ENCODE results near the gene TMEM183A.

TMEM183A gene

DNA sequence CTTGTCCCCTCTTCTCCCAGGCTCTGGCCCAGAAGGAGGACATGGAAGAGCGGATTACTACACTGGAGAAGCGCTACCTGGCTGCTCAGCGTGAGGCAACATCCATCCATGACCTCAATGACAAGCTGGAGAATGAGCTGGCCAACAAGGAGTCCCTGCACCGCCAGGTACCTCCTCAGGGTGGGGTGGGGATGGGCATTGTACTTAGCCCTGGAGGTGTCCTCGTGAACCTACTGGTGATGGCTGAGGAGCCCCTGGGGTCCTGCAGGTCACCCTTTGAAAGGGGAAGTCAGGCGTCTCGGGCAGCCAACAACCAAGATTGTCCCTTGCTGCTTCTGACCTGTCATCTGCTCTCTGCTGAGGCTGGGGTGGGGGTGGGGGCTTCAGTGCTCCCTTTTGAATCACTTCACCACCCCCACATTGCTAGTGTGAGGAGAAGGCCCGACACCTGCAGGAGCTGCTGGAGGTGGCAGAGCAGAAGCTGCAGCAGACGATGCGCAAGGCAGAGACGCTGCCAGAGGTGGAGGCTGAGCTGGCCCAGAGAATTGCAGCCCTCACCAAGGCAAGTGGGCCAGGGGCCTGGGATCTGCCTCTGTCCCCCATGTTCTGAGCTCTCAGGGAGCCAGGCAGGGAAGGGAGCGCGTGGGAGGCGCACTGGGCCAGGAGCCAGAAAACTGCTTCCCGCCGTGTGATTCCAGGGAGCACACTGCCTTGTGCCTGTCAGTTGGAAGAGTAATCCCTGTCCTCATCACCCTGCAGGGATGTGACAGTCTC is 38.8 kb downstream of the TMEM183A start:
- no peak for DNase-seq (ENCODE audit: low spot score)

DNA sequence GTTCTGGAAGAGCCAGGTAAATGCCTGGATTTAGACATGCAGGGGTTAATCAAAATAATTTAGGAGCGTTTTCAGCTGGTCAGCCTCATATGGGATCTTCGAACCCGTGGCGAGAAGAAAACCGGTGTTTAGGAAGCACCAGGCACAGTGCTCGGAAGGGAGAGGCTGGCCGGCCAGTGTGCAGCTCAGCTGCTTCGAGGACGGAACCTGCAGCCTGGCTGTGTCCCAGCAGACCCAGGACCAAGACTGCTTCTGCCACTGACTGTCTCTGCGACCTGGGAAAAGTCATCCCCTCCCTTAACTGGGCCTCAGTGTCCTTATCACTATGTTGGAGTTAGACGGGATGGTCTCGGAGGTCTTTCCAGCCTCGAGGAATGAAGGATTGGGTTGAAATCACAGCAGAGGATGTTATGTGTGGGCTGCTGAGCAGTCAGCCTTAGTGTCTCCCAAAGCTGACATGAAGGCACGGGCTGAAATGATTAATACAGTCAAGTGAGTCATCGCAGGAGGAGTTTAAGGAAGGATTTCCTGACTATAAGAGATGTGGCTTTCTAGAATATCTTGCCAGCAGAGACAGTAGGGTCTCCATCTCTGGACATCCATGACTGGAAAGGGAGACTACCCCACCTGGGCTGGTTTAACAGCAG is 39.9 kb downstream of the TMEM183A start:
- peak; percentile 84 for DNase-seq (ENCODE audit: low spot score)

DNA sequence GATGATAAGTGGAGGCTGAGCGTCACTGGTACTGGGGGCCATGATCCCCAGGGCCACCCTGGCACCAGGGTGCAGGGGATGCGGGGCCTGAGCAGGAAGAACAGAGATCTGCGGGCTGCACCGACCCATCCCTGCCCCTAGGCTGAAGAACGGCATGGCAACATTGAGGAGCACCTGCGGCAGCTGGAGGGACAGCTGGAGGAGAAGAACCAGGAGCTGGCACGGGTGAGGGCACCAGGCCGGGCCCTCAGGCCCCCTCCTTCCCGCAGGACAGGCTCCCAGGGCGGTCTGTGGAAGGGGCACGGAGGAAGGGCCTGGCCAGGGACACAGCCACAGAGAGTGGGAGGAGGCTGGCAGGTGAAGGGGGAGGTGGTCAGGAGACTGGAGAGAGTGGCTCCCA is 40.9 kb downstream of the TMEM183A start:
- no peak for DNase-seq (ENCODE audit: low spot score)

DNA sequence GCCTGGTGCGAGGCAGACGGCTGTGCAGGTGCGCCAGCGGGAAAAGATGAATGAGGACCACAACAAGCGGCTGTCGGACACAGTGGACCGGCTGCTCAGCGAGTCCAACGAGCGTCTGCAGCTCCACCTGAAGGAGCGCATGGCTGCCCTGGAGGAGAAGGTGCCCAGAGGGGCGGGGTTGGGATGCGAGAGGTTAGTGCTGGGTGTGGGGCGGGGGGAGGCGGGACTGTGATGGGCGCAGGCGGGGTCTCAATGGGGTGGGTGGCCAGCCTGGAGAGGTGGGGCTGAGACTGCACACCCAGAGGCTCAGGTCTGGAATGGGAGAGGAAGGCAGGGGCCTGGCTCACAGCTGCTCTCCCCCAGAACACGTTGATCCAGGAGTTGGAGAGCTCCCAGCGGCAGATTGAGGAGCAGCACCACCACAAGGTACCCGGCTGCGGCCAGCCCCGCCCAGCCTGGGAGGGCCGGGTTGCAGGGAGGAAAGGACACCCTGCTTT is 41.4 kb downstream of the TMEM183A start:
- DNase-seq (ENCODE audit: low spot score), result no peak

DNA sequence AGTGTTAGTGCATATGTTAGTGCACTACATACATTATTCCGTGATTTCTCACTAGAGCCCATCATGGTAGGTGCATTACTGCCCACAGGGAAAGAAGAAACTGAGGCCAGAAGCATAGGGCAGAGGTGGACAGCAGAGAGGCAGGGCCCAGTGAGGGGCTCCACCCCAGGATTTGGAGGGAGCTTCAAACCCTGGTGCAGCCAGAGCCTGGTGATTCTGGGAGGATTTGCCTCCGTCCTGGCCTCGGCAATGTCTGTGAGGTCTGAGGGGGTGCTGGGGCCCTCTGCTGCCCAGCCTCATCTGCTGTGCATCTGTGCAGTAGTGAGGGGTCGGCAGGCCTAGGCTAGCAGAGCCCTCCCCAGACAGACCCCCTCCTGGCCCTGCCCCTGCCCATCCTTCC is 41.9 kb downstream of the TMEM183A start:
- no peak for DNase-seq (ENCODE audit: low spot score)

DNA sequence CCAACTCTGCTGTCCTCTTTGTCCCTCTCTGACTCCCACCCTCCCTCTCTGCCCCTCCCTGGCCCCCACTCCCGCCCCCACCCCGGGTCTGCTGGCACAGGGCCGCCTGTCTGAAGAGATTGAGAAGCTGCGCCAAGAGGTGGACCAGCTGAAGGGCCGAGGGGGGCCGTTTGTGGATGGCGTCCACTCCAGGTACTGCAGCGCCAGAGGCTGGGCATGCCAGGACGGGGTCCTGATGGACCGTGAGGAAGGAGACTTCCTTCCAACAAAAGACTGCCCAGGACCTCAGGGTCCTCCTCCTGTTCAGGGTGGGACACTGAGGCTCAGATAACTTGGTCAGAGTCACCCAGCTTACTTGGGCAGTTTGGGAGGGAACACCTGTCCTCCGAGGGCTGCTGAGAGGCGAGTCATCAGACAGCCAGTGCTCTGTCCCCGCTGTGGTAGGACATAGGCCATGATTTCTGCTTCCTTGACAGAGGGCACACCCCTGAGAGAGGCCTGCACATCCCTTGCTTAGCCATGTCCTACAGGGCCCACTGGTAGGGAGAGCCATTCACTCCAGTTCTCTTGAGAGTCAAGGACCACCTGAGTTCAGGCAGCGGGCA is 42.5 kb downstream of the TMEM183A start:
- no peak for DNase-seq (ENCODE audit: low spot score)

DNA sequence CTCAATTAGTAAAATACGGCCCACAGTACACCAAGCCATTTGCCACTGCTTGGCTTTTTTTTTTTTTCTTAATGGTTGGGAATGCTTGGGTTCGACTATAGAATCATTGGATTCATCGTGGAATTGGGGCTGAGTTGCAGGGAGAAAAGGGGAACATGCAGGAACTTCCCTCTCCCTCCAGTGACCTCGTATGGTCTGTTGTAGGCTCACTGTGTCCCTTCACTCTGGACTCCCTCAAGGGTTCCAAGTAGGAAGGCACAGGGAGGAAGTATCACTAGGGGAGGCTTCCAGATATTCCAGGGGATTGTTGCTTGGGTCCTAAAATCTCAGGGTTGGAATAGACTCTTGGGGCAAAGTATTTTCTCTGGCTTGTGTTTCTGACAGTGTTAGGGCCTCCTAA is 43.7 kb downstream of the TMEM183A start:
- no peak for DNase-seq (ENCODE audit: low spot score)

DNA sequence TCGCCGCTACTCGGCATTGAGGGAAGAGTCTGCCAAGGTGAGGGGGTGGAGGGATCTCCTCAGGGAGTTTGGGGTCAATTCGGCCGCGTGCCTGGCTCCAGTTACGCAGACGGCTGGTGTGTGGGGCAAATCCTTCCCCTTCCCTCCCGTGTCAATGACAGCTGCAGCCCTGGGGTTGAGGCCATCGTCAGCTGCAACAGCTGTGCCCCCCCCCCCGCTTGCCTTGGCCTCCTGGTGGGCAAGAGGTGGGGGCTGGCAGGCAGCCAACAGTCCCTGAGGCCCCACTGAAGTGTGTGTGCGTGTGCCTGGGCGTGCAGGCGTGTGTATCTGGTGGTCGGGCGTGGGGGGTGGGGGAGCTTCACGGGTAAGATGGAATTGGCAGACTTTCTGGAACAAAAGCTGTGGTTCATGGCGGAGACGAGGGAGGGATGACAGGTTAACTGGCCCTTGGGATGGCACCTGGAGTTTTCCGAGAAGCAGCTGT is 44.7 kb downstream of the TMEM183A start:
- DNase-seq (ENCODE audit: low spot score), result no peak

DNA sequence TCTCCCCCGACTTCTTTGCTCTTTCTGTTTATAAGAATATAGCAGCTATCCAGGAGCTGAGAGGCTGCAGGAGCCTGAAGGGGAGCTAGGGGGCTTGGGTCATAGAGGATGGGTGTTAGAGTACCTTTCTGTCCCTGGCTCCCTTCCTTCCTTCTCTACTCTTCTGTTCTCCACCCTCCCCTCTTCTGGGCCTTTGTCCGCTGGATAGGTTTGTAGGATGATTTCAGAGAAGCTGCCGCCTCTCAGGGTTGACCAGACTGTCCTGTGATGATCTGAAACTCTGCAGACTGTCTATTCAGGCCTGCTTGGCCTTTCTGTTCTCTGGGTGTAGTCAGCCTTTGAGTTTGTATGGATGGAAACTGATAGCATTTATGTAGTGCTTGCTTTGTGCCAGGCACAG is 45.4 kb downstream of the TMEM183A start:
- DNase-seq (ENCODE audit: low spot score), result no peak

DNA sequence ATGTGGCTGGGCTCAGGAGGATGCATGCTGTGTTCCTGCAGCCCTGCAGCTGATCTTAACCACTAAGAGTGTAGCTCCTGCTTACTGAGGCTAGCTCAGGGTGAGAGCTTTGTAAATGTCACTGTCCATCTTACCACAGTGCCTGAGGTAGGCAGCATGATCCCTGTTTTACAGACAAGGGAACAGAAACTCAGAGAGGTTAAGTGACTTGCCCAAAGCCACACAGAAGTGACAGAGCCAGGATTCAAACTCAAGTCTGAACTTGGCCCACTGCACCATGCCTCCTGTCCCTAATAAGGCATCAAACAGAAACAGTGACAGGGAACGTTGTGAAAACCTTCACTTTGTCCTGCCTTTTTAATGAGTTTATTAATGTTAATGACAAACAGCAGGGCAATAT is 47.0 kb downstream of the TMEM183A start:
- DNase-seq (ENCODE audit: low spot score), result no peak

DNA sequence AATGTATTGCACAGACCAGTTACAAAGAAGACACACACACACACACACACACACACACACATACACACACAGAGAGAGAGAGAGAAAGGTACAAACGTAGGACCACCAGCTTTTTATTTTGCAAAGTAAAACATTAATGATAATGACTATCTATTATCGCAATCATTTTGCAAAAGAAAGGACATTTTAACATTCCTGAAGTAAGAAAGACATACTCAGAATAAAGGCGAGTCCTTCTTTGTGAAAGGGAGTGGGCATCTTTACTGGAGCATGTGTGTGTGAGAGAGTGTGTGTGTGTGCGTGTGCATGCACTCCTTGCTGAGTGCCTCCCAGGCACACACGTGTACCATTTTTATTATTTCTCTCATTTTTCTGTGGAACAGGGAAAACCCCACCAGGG is 47.5 kb downstream of the TMEM183A start:
- DNase-seq (ENCODE audit: low spot score), result no peak

DNA sequence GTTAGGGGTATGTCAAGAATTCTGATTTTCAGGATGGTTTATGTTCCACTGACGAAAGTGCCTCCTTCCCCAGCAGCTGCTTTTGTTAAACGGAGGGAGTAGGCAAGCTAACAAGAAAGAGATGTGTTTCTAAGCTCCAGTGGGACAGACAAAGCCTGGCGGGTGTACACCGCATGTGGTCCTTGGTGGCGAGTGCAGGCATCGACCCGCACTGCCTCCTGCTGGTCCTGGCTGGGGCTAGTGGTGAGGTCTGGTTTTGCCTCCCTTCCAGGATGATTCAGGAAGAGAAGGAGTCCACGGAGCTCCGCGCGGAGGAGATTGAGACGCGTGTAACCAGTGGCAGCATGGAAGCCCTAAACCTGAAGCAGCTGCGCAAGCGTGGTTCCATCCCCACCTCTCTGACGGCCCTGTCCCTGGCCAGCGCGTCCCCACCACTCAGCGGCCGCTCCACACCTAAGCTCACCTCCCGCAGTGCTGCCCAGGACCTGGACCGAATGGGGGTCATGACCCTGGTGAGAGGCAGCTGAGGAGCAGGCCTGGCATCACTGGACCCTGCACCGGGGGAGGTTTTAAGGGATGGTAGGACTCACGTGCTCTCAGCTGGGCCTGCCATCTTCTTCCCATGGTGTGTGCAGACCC is 48.1 kb downstream of the TMEM183A start:
- DNase-seq (ENCODE audit: low spot score), result no peak

DNA sequence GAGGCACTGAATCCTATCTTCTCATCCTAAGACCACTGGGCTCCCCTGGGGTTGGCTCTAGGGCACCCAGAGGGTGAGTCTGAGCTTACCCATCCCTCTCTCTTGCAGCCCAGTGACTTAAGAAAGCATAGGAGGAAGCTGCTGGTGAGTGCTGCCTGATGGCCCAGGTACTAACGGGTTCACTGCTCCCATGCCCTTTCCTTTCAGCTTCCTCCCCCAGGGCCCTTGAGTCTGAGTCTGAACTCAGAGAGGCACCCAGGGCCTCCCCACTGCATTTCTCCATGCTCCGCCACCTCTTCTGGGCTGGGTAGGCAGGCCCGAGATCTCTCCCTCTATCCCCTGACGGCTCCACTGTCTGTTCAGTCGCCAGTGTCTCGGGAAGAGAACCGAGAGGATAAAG is 48.8 kb downstream of the TMEM183A start:
- DNase-seq (ENCODE audit: low spot score), result no peak

DNA sequence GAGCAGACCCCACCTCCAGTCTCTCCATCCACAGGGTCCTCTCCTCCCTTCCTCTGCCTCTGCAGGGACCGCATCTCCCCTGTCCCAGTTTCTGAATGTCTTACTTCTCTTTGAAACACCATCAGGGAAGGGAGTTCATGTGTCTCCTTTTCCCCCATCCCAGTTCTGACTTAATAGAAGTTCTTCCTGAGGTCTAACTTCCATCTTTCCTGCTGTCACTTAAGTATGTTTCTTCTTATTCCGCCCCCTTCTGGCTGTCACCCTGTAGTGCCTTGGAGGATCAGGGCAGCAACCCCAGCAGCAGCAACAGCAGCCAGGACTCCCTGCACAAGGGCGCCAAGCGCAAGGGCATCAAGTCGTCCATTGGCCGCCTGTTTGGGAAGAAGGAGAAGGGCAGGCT is 49.3 kb downstream of the TMEM183A start:
- DNase-seq (ENCODE audit: low spot score), result no peak

DNA sequence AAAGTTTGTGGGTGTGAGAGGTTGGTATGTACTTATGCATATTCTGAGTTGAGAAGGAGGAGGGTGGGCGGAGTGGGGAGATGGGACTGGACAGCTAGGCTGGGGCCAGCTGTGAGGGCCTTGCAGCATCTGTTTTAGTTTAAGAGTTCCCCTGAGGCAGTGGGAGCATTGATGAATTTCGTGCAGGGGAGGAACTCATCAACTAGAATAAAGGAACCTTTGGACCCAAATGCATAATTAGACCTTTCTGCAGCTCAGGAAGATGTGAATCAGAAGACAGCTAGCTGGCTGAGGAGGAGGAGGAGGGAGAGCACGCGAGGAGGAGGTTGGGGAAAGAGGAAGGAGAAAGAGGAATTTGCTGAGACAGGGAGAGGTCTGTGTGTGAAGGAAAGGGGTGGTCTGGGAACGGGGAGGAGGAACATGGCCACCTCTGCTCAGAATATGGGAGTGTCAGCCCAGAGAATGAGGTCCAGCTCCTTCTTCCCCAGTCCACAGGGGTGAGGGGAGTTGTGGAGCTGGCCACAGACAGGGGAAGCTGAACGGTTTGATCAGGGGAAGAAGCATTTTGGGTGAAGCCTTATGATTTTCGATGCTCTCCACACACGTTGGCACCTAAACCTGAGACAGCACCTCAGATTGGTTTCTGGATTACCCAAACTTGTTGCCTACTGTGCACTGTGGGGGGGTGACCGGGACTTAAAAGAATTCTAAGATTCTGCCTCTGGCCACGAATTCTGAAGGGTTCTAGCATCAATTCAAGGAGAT is 50.9 kb downstream of the TMEM183A start:
- DNase-seq (ENCODE audit: low spot score), result no peak

DNA sequence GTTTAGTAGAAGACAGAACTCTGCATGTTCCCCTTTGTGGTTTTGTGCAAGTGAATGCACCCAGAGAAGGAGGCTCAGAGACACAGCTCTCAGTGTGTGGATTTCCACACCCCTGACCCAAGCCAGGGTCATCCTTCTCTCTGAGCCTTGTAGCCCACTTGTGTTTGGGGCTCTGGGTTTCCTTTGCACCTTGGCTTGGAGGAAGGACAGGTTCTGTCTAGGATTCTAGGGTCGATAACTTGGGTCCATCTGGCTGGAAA is 51.4 kb downstream of the TMEM183A start:
- DNase-seq (ENCODE audit: low spot score), result no peak

DNA sequence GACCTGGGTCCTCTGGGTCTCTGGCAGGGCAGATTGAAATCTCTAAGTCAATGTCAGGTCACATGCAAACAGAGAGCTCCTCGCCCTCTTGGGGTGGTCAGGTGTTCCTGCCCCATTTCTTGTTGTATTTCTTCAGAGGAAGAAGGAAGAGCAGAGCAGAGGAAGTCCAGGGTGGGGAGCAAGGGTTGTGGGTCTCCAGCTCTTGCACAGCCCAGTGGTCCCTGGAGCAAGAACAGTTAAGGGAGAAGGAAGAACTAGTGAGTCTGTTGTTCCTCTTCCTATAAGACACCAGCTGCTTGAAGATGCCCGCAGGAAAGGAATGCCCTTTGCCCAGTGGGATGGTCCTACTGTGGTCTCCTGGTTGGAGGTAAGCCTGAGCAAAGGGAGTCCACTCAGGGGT is 52.3 kb downstream of the TMEM183A start:
- DNase-seq (ENCODE audit: low spot score), result no peak

DNA sequence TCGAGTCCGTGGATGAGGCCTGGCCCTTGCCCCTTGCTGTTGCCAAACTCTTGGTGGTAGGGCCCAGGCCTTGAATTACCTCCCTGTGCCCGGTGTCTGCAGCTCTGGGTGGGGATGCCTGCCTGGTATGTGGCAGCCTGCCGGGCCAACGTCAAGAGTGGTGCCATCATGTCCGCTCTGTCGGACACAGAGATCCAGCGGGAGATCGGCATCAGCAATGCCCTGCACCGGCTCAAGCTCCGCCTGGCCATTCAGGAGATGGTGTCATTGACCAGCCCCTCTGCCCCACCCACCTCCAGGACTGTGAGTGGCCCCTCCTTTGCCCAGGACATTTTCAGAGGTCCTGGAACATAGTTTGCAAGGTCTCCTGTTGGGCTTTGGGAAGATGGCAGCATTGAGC is 52.9 kb downstream of the TMEM183A start:
- DNase-seq (ENCODE audit: low spot score), result no peak

DNA sequence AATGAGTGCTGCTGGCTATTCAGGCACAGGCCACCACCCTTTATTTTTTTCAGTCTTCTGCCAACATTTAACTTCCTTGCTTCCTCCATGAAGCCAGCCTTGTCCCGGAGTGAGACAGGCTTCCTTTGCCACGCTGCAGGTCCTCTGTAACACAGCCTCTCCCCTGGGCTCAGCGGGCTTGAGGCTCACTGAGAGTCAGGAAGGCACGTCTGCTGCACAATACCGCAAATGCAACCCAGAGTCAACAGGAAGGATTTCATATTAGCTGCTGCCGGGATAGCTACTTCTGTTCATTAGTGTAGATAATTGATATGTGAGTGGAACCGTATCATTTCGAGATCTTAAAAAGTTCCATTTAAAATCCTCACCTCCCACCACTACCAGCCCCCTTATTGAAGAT is 56.1 kb downstream of the TMEM183A start:
- no peak for DNase-seq (ENCODE audit: low spot score)

DNA sequence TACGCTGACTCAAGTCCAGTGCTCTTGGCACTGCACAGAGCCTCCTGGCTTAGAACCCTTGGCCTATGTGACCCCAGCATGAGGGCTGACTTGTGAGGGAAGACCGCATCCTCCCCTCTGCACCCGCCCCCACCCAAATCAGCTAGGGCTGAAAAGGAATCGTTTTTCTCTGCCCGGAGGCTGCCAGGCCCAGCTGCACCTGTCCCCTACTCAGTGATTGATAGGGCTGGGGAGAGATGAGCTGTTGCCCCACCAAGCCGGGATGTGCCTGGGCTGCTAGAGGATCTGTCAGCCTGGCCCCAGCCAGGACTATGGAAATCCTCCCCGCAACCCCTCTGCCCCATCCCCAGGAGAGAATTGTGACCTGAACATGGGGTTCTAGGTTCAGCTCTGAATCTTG is 58.0 kb downstream of the TMEM183A start:
- DNase-seq (ENCODE audit: low spot score), result no peak

DNA sequence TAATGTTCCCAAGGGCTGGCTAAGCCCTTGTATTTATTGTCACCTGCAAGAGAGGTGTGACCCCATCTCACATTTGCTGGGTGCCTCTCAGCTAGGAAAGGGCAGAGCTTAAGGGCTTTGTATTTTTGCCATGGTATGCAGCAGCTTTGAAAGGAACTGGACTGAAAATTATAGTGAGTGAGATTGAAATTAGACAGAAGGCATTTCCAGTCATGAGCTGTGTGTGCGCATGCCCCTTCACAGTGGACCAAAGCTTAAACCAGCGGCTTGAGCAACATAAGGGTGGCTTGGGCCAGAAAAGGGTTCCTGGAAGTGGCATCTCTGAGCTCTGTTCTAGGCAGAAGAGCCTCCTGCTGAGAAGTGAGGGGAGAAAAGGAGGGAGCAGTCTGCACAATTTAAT is 58.8 kb downstream of the TMEM183A start:
- DNase-seq (ENCODE audit: low spot score), result no peak

DNA sequence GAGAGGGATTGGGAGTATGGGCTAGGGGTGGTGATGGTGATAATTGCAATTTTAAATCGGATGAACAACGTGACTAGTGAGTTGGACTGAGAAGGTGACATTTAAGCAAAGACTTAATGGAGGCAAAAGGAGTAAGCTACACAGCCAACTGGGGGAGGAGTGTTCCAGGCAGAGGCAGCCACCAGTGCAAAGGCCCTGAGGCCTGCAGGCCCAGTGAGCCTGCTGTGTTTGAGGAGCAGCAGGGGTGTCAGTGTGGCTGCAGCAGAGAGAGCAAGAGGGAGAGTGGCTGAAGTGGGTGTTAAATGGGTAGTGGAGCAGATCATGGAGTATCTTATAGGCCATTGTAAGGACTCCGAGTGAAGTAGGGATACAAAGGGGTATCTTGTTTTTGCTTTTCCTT is 59.8 kb downstream of the TMEM183A start:
- no peak for DNase-seq (ENCODE audit: low spot score)

Measured in AG08396 (cell line).